Natural killer cell (primary cell): ENCODE data around the gene CPT1B. TPM values are rescaled to one million over a fixed set of nuclear protein-coding genes. Genes with fewer than 3 reads are reported as not detected.
A peak's percentile ranks its signal among the peaks of the same experiment; 100 is the strongest.

Experiments
- ATAC-seq, 3 donors: fragments of 150-1000 bp in 2 of 3; fragments of 200-7000 bp in 1 of 3; cut with Tn5 transposase; 1 replicate in 1 of 3; 2 replicates in 2 of 3; pipeline ENCODE4 v1.10.0; 2021; ENCODE audit warnings: mild to moderate bottlenecking in 2 of 3, moderate library complexity in 2 of 3
- DNase-seq, 2 donors: peaks; one replicate each; pipeline versions ENCODE4 v3.0.0 to v3.0.0-alpha.2; 2013 to 2021; ENCODE audit warnings: mixed read lengths in 1 of 2
- H3K27ac ChIP-seq: one replicate; pipeline ENCODE4 v1.5.1; 2013; ENCODE audit warnings: mild to moderate bottlenecking, low read length
- H3K27me3 ChIP-seq: one replicate; pipeline ENCODE4 v1.6.1; 2013; ENCODE audit warnings: low read length; ENCODE audit not compliant: control insufficient read depth, insufficient read depth
- H3K36me3 ChIP-seq: one replicate; pipeline ENCODE4 v1.6.1; 2013; ENCODE audit warnings: low read length; ENCODE audit not compliant: control insufficient read depth, insufficient read depth
- H3K4me1 ChIP-seq: one replicate; pipeline ENCODE4 v1.6.1; 2013; ENCODE audit warnings: low read length; ENCODE audit not compliant: control insufficient read depth, insufficient read depth
- H3K4me3 ChIP-seq: one replicate; pipeline ENCODE4 v1.5.1; 2013; ENCODE audit warnings: low read length
- H3K9me3 ChIP-seq: one replicate; pipeline ENCODE4 v1.6.1; 2013; ENCODE audit warnings: low read length; ENCODE audit not compliant: control insufficient read depth, insufficient read depth
- H3K27ac Mint-ChIP-seq, 2 donors: one replicate each; pipeline ENCODE4 v1.8.0; 2022; ENCODE audit warnings: mild to moderate bottlenecking in 2 of 2, mixed read lengths in 2 of 2, moderate library complexity in 1 of 2
- H3K27me3 Mint-ChIP-seq, 2 donors: one replicate each; pipeline ENCODE4 v1.8.0; 2022; ENCODE audit warnings: low read depth in 2 of 2, mixed read lengths in 2 of 2
- H3K36me3 Mint-ChIP-seq: one replicate; pipeline ENCODE4 v1.8.0; 2022; ENCODE audit warnings: mixed read lengths
- H3K4me1 Mint-ChIP-seq, 2 donors: one replicate each; pipeline ENCODE4 v1.8.0; 2022; ENCODE audit warnings: mixed read lengths in 2 of 2
- H3K4me3 Mint-ChIP-seq: one replicate; pipeline ENCODE4 v1.8.0; 2022; ENCODE audit warnings: mild to moderate bottlenecking, moderate library complexity, mixed read lengths
- H3K9me3 Mint-ChIP-seq, 2 donors: one replicate each; pipeline ENCODE4 v1.8.0; 2022; ENCODE audit warnings: mixed read lengths in 2 of 2
- CTCF ChIP-seq: fragments of 200-600 bp; IDR thresholded peaks from one replicate; pipeline ENCODE4 v1.8.0; 2022; ENCODE audit warnings: antibody characterized with exemption
- WGBS: methylation state at CpG from one replicate; pipeline ENCODE4 v1.1.7; 2013; ENCODE audit warnings: missing lambda C conversion rate; ENCODE audit not compliant: insufficient coverage; 5-methylcytosine and 5-hydroxymethylcytosine counted together
- intact Hi-C: fragments of 100-400 bp; cut with micrococcal nuclease; formaldehyde crosslinking; loops from one replicate; pipeline ENCODE4 v1.14.2; 2022
- total RNA-seq, 4 donors: library from RNA; stranded (reverse); fragments of 120-200 nt in 1 of 4; gene quantifications; one replicate each; pipeline versions ENCODE4 v1.2.3 to v1.2.4, GENCODE V29; 2013 to 2022

Gene CPT1B
- total RNA-seq, 3 donors from 2014 or later (not counting 1 experiment from before 2014, with no cell fraction given) = 53.1 to 75.7 (median 55.5) TPM

- H3K36me3 Mint-ChIP-seq = no peaks in the 10 kb centered on the region
- H3K9me3 ChIP-seq = no peaks in the 10 kb centered on the region
- intact Hi-C loops = loop anchor here (1.0 to 2.0 kb wide), 2 partner anchors 8 to 14 kb away; partner anchors contain the start of gene KLHDC7B
- H3K4me3 Mint-ChIP-seq = peak overlapping the region; percentile 94
- no peaks in the 10 kb centered on the region for H3K27me3 ChIP-seq
- H3K27ac Mint-ChIP-seq = peak overlapping the region; percentile 94 to 96
- H3K36me3 ChIP-seq = no peaks in the 10 kb centered on the region
- peak overlapping the region; percentile 95 for H3K27ac ChIP-seq
- DNase-seq = peak; percentile 77 to 87
- peak overlapping the region; percentile 80 for H3K4me3 ChIP-seq
- H3K4me1 Mint-ChIP-seq = peaks cover 24 to 40% of the 10 kb centered on the region in 2 donors
- peaks cover 0 to 13% of the 10 kb centered on the region in 2 donors for H3K27me3 Mint-ChIP-seq
- TF ChIP-seq CTCF = no peak
- under 1% methylated on average over 53 of the region's 53 CpGs for WGBS
- H3K4me1 ChIP-seq = peaks cover 64% of the 10 kb centered on the region
- no peaks in the 10 kb centered on the region for H3K9me3 Mint-ChIP-seq
- ATAC-seq = peak; percentile 57 to 73 (median 60)
Observed at GRCh38 chr22:50530877-50531545, 47.2 kb downstream of the CPT1B start.

- H3K27ac Mint-ChIP-seq = peak overlapping the region; percentile 94 to 96
- intact Hi-C loops = loop anchor here (2.0 kb wide), 1 partner anchor 14 kb away; the partner anchor contains the start of gene KLHDC7B
- H3K36me3 Mint-ChIP-seq = no peaks in the 10 kb centered on the region
- no peak for DNase-seq
- H3K9me3 ChIP-seq = no peaks in the 10 kb centered on the region
- H3K4me3 ChIP-seq = peak overlapping the region; percentile 80
- peak overlapping the region; percentile 95 for H3K27ac ChIP-seq
- peaks cover 0 to 13% of the 10 kb centered on the region in 2 donors for H3K27me3 Mint-ChIP-seq
- WGBS = under 1% methylated on average over 21 of the region's 21 CpGs
- peaks cover 64% of the 10 kb centered on the region for H3K4me1 ChIP-seq
- no peaks in the 10 kb centered on the region for H3K36me3 ChIP-seq
- peaks cover 24 to 40% of the 10 kb centered on the region in 2 donors for H3K4me1 Mint-ChIP-seq
- peak in 2 of 3 donors; percentile 0 to 2 for ATAC-seq
- no peaks in the 10 kb centered on the region for H3K9me3 Mint-ChIP-seq
- no peaks in the 10 kb centered on the region for H3K27me3 ChIP-seq
- peak overlapping the region; percentile 94 for H3K4me3 Mint-ChIP-seq
- TF ChIP-seq CTCF = no peak
Observed at GRCh38 chr22:50530580-50530876, 47.7 kb downstream of the CPT1B start.

GRCh38 chr22:50529897-50530579 is 48.2 kb downstream of the CPT1B start, which contains the start of gene TYMP:
TYMP (minus strand) TSS chr22:50530012; CDS start chr22:50529709, 303 bp downstream.
- Histone ChIP-seq H3K36me3 (no peaks in the 10 kb centered on the region), H3K4me1 (peaks cover 65% of the 10 kb centered on the region), H3K9me3 (no peaks in the 10 kb centered on the region), H3K4me3 (peak within 1 kb of the TSS; percentile 80), H3K27ac (peak within 1 kb of the TSS; percentile 95), H3K27me3 (no peaks in the 10 kb centered on the region)
- Mint-ChIP-seq H3K27me3 (peaks cover 0 to 13% of the 10 kb centered on the region in 2 donors), H3K27ac (peak within 1 kb of the TSS; percentile 94 to 96), H3K4me1 (peaks cover 25 to 41% of the 10 kb centered on the region in 2 donors), H3K36me3 (no peaks in the 10 kb centered on the region), H3K9me3 (no peaks in the 10 kb centered on the region), H3K4me3 (peak within 1 kb of the TSS; percentile 94)
- TF ChIP-seq CTCF = no peak
- peak; percentile 11 to 45 (median 23) for ATAC-seq
- intact Hi-C loops = loop anchor here (2.0 to 5.0 kb wide), 2 partner anchors 15 to 32 kb away; partner anchors contain the start of genes KLHDC7B and SYCE3
- WGBS = under 1% methylated on average over 92 of the region's 92 CpGs
- peak; percentile 62 to 78 for DNase-seq
